Activated T-cell treated with anti-CD3 and anti-CD28 coated beads, Interleukin-2, amount 50 U/mL, for 48 hours (primary cell): ENCODE measurements around the gene HPSE2.

Experiments used
- DNase-seq, 2 experiments: peaks; one replicate each; pipeline ENCODE4 v3.0.0-alpha.2; 2020

The HPSE2 gene

GRCh38 chr10:98481404-98481945, 754.2 kb downstream of the HPSE2 start:
- DNase-seq, result no peak

GRCh38 chr10:98478430-98479222, 757.0 kb downstream of the HPSE2 start:
- DNase-seq, result no peak

GRCh38 chr10:98477861-98478260, 757.8 kb downstream of the HPSE2 start:
- no peak for DNase-seq

GRCh38 chr10:98474628-98475027, 761.0 kb downstream of the HPSE2 start:
- DNase-seq, result no peak

GRCh38 chr10:98472196-98472595, 763.5 kb downstream of the HPSE2 start:
- DNase-seq, result no peak

GRCh38 chr10:98470850-98471249, 764.8 kb downstream of the HPSE2 start:
- no peak for DNase-seq

GRCh38 chr10:98469001-98469931, 766.4 kb downstream of the HPSE2 start:
- DNase-seq, result no peak

GRCh38 chr10:98467506-98468318, 767.9 kb downstream of the HPSE2 start:
- DNase-seq, result peak; percentile 66 to 69

- no peak for DNase-seq
Measured at GRCh38 chr10:98466861-98467505, 768.7 kb downstream of the HPSE2 start.

- DNase-seq, result no peak
Measured at GRCh38 chr10:98465866-98466265, 769.8 kb downstream of the HPSE2 start.

GRCh38 chr10:98463976-98464754, 771.5 kb downstream of the HPSE2 start:
- DNase-seq, result no peak

- no peak for DNase-seq
Measured at GRCh38 chr10:98463016-98463415, 772.6 kb downstream of the HPSE2 start.

- no peak for DNase-seq
Measured at GRCh38 chr10:98461500-98461842, 774.2 kb downstream of the HPSE2 start.

- no peak for DNase-seq
Measured at GRCh38 chr10:98460837-98461499, 774.7 kb downstream of the HPSE2 start.

- no peak for DNase-seq
Measured at GRCh38 chr10:98458809-98459784, 776.6 kb downstream of the HPSE2 start.

- DNase-seq, result no peak
Measured at GRCh38 chr10:98457721-98458120, 777.9 kb downstream of the HPSE2 start.

GRCh38 chr10:98456686-98457482, 778.8 kb downstream of the HPSE2 start:
- DNase-seq, result no peak

- no peak for DNase-seq
Measured at GRCh38 chr10:98456043-98456570, 779.5 kb downstream of the HPSE2 start.
